Inflammatory macrophage treated with lipopolysaccharide for 4 hours (primary cell): Measurements from ENCODE around the gene MAK.

Experiments
- DNase-seq: peaks from one replicate; pipeline ENCODE4 v3.0.0-alpha.2; 2020

Gene MAK

DNA sequence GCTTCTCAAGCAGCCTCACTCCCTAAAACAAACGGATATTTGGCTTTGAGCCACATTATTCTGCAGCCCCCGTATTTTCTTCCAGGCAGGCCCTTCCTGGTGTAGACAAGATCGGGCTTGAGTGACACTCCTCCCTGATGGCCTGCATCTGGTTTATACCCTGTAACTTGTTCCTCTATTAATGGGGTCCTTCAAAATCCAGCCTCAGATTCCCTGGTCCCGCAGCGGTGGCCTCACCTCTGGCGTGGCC lies 115.8 kb downstream of the MAK start:
- no peak for DNase-seq

DNA sequence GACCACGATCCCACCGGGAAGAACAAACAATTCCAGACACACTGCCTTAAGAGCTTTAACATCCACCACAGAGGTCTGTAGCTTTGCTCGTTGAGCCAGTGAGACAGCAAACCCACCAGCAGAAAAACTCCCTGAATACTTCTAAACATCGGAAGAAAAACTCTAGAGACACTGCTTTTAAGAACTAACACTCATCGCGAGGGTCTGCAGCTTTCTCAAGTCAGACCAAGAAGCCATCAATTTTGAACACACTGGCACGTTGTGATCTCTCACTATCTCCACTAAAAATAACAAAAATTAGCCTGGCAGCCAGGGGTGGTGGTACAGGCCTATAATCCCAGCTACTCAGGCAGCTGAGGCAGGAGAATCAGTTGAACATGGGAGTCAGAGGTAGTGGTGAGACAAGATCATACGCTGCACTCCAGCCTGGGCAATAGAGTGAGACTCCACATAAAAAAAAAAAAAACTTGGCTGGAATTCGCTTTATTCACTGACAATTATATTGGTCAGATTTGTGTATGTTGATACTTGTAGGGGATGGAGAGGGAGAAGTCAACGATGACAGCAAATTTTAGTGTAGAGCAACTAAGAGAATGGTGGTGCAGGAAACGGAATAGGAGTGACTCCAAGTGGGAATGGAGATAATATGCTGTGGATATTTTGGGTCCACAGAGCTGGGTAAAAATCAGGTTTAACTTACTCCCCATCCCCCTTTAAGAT lies 116.3 kb downstream of the MAK start:
- DNase-seq: no peak

DNA sequence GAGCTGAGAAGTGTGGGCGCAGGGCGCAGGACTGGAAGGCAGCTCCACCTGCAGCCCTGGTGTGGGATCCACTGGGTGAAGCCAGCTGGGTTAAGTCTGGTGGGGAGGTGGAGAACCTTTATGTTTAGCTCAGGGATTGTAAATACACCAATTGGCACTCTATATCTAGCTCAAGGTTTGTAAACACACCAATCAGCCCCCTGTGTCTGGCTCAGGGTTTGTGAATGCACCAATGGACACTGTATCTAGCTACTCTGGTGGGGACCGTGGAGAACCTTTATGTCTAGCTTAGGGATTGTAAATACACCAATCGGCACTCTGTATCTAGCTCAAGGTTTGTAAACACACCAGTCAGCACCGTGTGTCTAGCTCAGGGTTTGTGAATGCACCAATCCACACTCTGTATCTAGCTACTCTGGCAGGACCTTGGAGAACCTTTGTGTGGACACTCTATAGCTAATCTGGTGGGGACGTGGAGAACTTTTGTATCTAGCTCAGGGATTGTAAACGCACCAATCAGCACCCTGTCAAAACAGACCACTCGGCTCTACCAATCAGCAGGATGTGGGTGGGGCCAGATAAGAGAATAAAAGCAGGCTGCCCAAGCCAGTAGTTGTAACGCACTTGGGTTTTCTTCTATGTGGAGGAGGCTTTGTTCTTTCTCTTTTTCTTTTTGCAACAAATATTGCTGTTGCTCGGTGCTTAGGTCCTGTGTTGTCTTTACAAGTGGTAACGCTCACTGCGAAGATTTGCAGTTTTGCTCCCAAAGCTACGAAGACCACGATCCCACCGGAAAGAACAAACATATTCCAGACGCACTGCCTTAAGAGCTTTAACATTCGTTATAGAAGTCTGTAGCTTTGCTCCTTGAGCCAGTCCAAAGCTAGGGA lies 117.1 kb downstream of the MAK start:
- peak; percentile 5 for DNase-seq

DNA sequence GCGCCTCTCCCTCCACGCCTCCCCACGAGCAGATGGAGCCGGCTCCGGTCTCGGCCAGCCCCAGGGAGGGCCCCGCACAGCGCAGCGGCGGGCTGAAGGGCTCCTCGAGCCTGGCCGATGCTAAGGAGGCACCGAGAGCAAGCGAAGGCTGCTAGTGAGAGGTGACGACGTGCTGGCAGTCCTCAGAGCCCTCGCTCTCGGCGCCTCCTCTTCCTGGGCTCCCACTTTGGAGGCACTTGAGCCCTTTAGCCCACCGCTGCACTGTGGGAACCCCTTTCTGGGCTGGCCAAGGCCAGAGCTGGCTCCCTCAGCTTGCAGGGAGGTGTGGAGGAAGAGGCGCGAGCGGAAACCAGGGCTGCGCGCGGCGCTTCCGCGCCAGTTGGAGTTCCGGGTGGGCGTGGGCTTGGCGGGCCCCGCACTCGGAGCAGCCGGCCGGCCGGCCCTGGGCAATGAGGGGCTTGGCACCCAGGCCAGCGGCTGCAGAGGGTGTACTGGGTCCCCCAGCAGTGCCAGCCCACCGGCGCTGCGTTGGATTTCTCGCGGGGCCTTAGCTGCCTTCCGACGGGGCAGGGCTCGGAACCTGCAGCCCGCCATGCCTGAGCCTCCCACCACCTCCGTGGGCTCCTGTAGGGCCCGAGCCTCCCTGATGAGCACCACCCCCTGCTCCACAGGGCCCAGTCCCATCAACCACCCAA lies 117.9 kb downstream of the MAK start:
- DNase-seq: peak; percentile 33

DNA sequence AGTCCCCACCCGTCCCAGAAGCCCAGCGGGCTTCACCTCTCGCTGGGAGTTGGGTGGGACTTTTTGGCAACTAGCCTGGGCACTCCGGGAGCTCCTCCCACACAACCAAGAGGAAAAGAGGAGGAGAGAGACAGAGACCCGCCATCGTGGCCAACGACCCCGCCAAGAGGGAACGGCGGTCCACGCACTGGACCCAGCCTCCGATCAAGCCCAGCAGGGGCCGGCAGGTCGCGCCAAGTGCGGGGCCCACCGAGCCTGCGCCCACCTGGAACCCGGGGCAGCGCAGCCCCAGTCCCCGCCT lies 118.4 kb downstream of the MAK start:
- DNase-seq: no peak

DNA sequence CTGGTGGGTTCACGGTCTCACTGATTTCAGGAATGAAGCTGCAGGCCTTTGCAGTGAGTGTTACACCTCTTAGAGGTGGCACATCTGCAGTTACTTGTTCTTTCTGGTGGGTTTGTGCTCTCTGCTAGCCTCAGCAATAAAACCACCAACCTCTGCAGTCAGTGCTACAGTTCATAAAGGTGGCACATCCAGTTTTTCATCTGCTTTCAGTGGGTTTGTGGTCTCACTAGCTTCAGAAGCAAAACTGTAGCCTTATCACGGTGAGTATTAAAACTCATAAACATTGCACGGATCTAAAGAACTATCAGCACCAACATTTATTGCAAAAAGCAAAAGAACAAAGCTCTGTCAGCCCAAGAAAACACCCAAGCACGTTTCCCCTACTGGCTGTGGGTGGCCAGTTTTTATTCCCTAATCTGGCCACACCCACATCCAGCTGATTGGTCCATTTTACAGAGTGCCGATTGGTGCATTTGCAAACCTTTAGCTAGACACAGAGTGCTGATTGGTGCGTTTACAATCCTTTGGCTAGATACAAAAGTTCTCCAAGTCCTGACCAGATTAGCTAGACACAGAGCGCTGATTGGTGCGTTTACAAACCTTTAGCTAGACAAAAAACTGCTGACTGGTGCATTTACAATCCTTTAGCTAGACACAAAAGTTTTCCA lies 118.9 kb downstream of the MAK start:
- DNase-seq: peak; percentile 30

DNA sequence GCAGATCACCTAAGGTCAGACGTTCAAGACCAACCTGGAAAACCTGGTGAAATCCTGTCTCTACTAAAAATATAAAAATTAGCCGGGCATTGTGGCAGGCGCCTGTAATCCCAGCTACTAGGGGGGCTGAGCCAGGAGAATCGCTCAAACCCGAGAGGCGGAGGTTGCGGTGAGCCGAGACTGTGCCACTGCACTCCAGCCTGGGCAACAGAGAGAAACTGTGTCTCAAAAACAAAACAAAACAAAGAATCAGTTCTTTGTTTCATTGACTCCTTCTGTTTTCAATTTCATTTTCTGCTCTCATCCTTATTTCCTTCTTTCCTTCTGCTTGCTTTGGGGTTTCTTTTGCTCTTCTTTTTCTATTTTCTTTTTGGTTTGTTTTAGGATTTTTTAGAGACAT lies 124.4 kb downstream of the MAK start:
- DNase-seq: no peak
